H4 (cell line): ENCODE data around the gene TFDP3. TPM values are rescaled to one million over a fixed set of nuclear protein-coding genes. Genes with fewer than 3 reads are reported as not detected.

Experiments used
- DNase-seq: peaks from one replicate; pipeline ENCODE4 v3.0.0-alpha.2; 2015; ENCODE audit warnings: low spot score
- total RNA-seq: library from RNA; depleted of rRNA; stranded (reverse); fragments of >200 nt; shearing (Covaris generic); gene quantifications from 2 replicates; pipeline ENCODE4 v1.2.3, GENCODE V29; 2014; rRNA removed

TFDP3 gene
- total RNA-seq: not detected in 2 replicates

- DNase-seq: no peak
Measured at GRCh38 chrX:133218329-133218728, at the start of gene TFDP3. Gene TFDP3, minus strand, starts transcription at chrX:133218354. Its CDS starts 95 bp downstream, at chrX:133218259.

GRCh38 chrX:133267621-133268020, 49.5 kb upstream of the TFDP3 start:
- DNase-seq: no peak

- DNase-seq: no peak
Measured at GRCh38 chrX:133265331-133265730, 47.2 kb upstream of the TFDP3 start.

GRCh38 chrX:133258481-133258880, 40.3 kb upstream of the TFDP3 start:
- peak; percentile 21 for DNase-seq

- peak; percentile 8 for DNase-seq
Measured at GRCh38 chrX:133254666-133255065, 36.5 kb upstream of the TFDP3 start.

- DNase-seq: no peak
Measured at GRCh38 chrX:133251204-133251603, 33.0 kb upstream of the TFDP3 start.

- DNase-seq: no peak
Measured at GRCh38 chrX:133250184-133251100, 32.3 kb upstream of the TFDP3 start.

- DNase-seq: no peak
Measured at GRCh38 chrX:133249266-133250058, 31.3 kb upstream of the TFDP3 start.

GRCh38 chrX:133248177-133248576, 30.0 kb upstream of the TFDP3 start:
- no peak for DNase-seq

GRCh38 chrX:133246921-133247320, 28.8 kb upstream of the TFDP3 start:
- DNase-seq: no peak

GRCh38 chrX:133235830-133236229, 17.7 kb upstream of the TFDP3 start:
- DNase-seq: no peak

- DNase-seq: no peak
Measured at GRCh38 chrX:133232331-133232730, 14.2 kb upstream of the TFDP3 start.

- DNase-seq: peak; percentile 6
Measured at GRCh38 chrX:133229361-133229760, 11.2 kb upstream of the TFDP3 start.

- DNase-seq: peak; percentile 22
Measured at GRCh38 chrX:133215747-133216146, 2.4 kb downstream of the TFDP3 start.

GRCh38 chrX:133215017-133215416, 3.1 kb downstream of the TFDP3 start:
- no peak for DNase-seq

- no peak for DNase-seq
Measured at GRCh38 chrX:133214301-133214700, 3.9 kb downstream of the TFDP3 start.

GRCh38 chrX:133213117-133213516, 5.0 kb downstream of the TFDP3 start:
- DNase-seq: no peak

- no peak for DNase-seq
Measured at GRCh38 chrX:133207751-133208150, 10.4 kb downstream of the TFDP3 start.

- DNase-seq: no peak
Measured at GRCh38 chrX:133191739-133192039, 26.5 kb downstream of the TFDP3 start.

- DNase-seq: no peak
Measured at GRCh38 chrX:133190877-133191738, 27.0 kb downstream of the TFDP3 start.

- no peak for DNase-seq
Measured at GRCh38 chrX:133189195-133189594, 29.0 kb downstream of the TFDP3 start.

- no peak for DNase-seq
Measured at GRCh38 chrX:133188631-133189030, 29.5 kb downstream of the TFDP3 start.
